ENCODE measurements around the gene ATG12.

GRCh38 chr5:115801984-115802383 lies 39.4 kb downstream of the ATG12 start:
- TF ChIP-seq CTCF (IDR thresholded peaks at IDR 0.05; ENCODE audit: poor library complexity, severe bottlenecking) (no peak), EZH2 (IDR thresholded peaks at IDR 0.05; ENCODE audit: borderline replicate concordance, insufficient read depth, low read length, poor library complexity, severe bottlenecking) (no peak), MXI1 (conservative IDR thresholded peaks at IDR 0.05; ENCODE audit: poor library complexity, severe bottlenecking) (no peak), SMC3 (conservative IDR thresholded peaks at IDR 0.05; ENCODE audit: poor library complexity) (no peak), EP300 (conservative IDR thresholded peaks at IDR 0.05; ENCODE audit: poor library complexity, severe bottlenecking) (no peak), RAD21 (conservative IDR thresholded peaks at IDR 0.05) (no peak)

Data from neural cell (in vitro differentiated cells).